Activated B cell treated with CpG ODN at 0.5 μM for 24 hours (primary cell): ENCODE measurements around the gene TMEM158. TPM values are rescaled to one million over a fixed set of nuclear protein-coding genes. Genes with fewer than 3 reads are reported as not detected.

Experiments used
- ATAC-seq: fragments of 200-7000 bp; cut with Tn5 transposase; one replicate; pipeline ENCODE4 v1.10.0; 2021; ENCODE audit warnings: low read depth, mild to moderate bottlenecking, moderate library complexity
- CTCF ChIA-PET: fragments of 350-600 bp; sonication (Branson Sonifier 250); formaldehyde crosslinking; loops from one replicate; lab custom pipeline; 2021; ENCODE audit warnings: antibody characterized with exemption; lab: Charles Lee
- POLR2A ChIA-PET: fragments of 350-600 bp; sonication (Branson Sonifier 250); formaldehyde crosslinking; loops from one replicate; lab custom pipeline; 2021; ENCODE audit warnings: antibody characterized with exemption; lab: Charles Lee
- DNase-seq: peaks from one replicate; pipeline ENCODE4 v3.0.0; 2022
- H3K27ac Mint-ChIP-seq: one replicate; pipeline ENCODE4 v1.8.0; 2020; ENCODE audit warnings: mixed read lengths
- H3K27me3 Mint-ChIP-seq: one replicate; pipeline ENCODE4 v1.8.0; 2021; ENCODE audit warnings: mixed read lengths
- H3K36me3 Mint-ChIP-seq: one replicate; pipeline ENCODE4 v1.8.0; 2021; ENCODE audit warnings: low read depth, mixed read lengths
- H3K4me1 Mint-ChIP-seq: one replicate; pipeline ENCODE4 v1.8.0; 2021; ENCODE audit warnings: mixed read lengths
- H3K4me3 Mint-ChIP-seq: one replicate; pipeline ENCODE4 v1.8.0; 2020; ENCODE audit warnings: mild to moderate bottlenecking, mixed read lengths
- H3K9me3 Mint-ChIP-seq: one replicate; pipeline ENCODE4 v1.8.0; 2020; ENCODE audit warnings: mixed read lengths
- CTCF ChIP-seq: fragments of 200-600 bp; IDR thresholded peaks from one replicate; pipeline ENCODE4 v1.8.0; 2022; ENCODE audit warnings: antibody characterized with exemption, mild to moderate bottlenecking
- intact Hi-C: fragments of 100-400 bp; cut with micrococcal nuclease; formaldehyde crosslinking; loops from one replicate; pipeline ENCODE4 v1.15.1; 2024
- total RNA-seq: library from RNA; stranded (reverse); gene quantifications from 2 replicates; pipeline ENCODE4 v1.2.3, GENCODE V29; 2022

The TMEM158 gene
- total RNA-seq, 1 donor from 2014 or later: 0.13 TPM

- Mint-ChIP-seq H3K4me3 (no peak overlapping the region), H3K9me3 (no peaks in the 10 kb centered on the region), H3K4me1 (peaks cover 11% of the 10 kb centered on the region), H3K36me3 (no peaks in the 10 kb centered on the region), H3K27me3 (peaks cover 67% of the 10 kb centered on the region), H3K27ac (no peak overlapping the region)
- no peak for TF ChIP-seq CTCF
- ChIA-PET POLR2A (no interaction called here), CTCF (no interaction called here)
- ATAC-seq (peak; percentile 25), DNase-seq (peak; percentile 31)
- intact Hi-C loops: no loop called here
Measured at GRCh38 chr3:45225465-45226205, 452 bp downstream of the TMEM158 start.

- ChIA-PET CTCF (no interaction called here), POLR2A (no interaction called here)
- no peak for TF ChIP-seq CTCF
- Mint-ChIP-seq H3K27me3 (peaks cover 69% of the 10 kb centered on the region), H3K9me3 (no peaks in the 10 kb centered on the region), H3K27ac (peak overlapping the region; percentile 12), H3K4me1 (peaks cover 11% of the 10 kb centered on the region), H3K36me3 (no peaks in the 10 kb centered on the region), H3K4me3 (peak overlapping the region; percentile 84)
- intact Hi-C loops: no loop called here
- DNase-seq: peak; percentile 26
- no peak for ATAC-seq
Measured at GRCh38 chr3:45224824-45225464, 1.1 kb downstream of the TMEM158 start.

DNA sequence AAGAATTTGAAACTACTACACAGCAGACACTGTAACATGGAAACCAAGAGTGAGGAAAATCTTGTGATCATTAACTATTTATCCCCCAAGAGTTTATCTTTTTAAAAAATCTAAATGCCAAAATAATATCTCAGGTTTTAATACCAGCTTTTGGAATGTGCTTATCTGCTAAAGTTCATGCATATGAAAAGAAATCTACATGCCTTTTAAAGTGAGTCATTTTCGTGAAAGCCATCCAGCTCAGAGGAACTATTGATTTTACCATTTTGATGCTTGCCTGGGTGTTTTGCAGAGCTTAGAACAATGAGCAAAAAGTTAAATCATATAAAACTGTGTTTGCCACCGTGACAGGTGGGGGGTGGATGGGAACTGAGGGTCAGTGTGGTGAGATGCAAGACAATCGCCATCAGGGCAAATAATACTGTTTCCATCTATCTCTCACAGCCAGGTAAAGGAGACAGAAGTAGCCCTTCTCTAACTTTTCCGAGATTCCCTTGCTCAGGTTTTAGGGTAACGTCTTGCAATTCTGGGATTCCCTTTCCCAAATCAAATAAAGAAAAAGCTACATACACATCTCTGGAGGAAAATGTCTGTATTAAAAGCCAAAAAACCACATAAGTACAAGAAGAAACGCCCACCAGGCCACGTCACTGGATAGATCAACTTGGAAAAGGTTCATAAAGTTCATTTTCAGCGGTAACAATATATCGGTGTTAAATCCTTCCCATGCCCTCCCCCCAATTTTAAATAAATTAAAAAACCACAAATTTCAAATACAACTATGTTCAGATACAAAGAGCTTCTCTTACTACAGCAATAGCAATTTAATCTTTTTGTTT lies 2.0 kb downstream of the TMEM158 start:
- peaks cover 11% of the 10 kb centered on the region for H3K4me1 Mint-ChIP-seq
- DNase-seq (no peak), ATAC-seq (no peak)
- no peak for TF ChIP-seq CTCF
- ChIA-PET POLR2A (no interaction called here), CTCF (no interaction called here)
- intact Hi-C loops: no loop called here
- no peaks in the 10 kb centered on the region for H3K36me3 Mint-ChIP-seq
- peaks cover 67% of the 10 kb centered on the region for H3K27me3 Mint-ChIP-seq
- no peaks in the 10 kb centered on the region for H3K9me3 Mint-ChIP-seq
- H3K4me3 Mint-ChIP-seq: peak overlapping the region; percentile 20
- no peak overlapping the region for H3K27ac Mint-ChIP-seq

GRCh38 chr3:45219694-45220093 lies 6.4 kb downstream of the TMEM158 start:
- H3K27me3 Mint-ChIP-seq: peaks cover 49% of the 10 kb centered on the region
- TF ChIP-seq CTCF: no peak

More at GRCh38 chr3:45219694-45220093, 6.4 kb downstream of the TMEM158 start:
- H3K4me1 Mint-ChIP-seq: peaks cover 4% of the 10 kb centered on the region
- H3K4me3 Mint-ChIP-seq: no peak overlapping the region
- intact Hi-C loops: no loop called here
- no peaks in the 10 kb centered on the region for H3K36me3 Mint-ChIP-seq
- DNase-seq (no peak), ATAC-seq (no peak)
- CTCF ChIA-PET: no interaction called here
- H3K27ac Mint-ChIP-seq: no peak overlapping the region
- no peaks in the 10 kb centered on the region for H3K9me3 Mint-ChIP-seq
- POLR2A ChIA-PET: no interaction called here
